Stimulated activated naive CD8-positive, alpha-beta T cell treated with anti-CD3 and anti-CD28 coated beads, Interleukin-15, Interleukin-2, amounts not matched to agents 100 U/mL and 50 U/mL, for 24 hours (primary cell): ENCODE measurements around the gene MED20.

Experiments used
- ATAC-seq: fragments of 150-1000 bp; cut with Tn5 transposase; one replicate; pipeline ENCODE4 v1.10.0; 2021
- DNase-seq: peaks from one replicate; pipeline ENCODE4 v3.0.0; 2021

The MED20 gene

DNA sequence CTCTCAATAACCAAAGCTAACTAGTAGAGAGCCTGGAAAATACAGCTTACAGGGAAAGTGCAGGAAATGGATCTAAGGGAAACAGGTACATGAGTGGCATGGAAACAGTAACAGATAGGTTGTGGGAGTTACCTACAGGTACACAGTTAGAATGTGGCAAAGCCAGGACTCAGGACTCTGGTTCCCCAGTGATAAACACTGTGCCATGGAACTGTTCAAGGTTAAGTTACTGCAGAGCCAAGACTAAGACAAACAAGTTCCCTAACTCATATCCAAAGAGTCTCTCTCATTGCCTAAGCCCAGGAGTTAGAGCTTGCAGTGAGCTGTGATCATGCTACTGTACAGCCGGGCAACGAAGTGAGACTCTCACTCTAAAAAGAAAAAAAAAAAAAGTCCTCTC, 6.6 kb downstream of the MED20 start:
- ATAC-seq: no peak
- DNase-seq: no peak

DNA sequence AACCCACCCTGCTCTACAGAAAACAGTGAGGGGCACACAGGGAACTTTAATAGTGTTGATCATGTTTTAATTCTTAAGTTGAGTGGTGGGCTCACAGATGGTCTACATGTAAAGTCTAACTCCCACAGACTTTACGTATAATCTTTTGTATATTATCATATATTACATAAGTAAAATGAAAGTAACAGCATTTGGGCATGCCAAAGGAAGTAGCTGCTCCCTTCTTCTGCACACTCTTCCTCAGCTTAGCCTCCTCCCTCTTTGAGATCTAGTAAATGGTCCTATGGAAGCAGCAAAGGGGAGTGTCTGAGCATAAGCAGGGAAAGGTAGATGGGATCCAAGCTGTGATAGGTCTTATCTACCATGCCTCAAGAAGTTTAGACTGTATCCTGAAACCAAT, 11.2 kb downstream of the MED20 start:
- no peak for DNase-seq
- ATAC-seq: no peak

GRCh38 chr6:41901882-41902519, 18.9 kb downstream of the MED20 start:
- no peak for ATAC-seq

DNA sequence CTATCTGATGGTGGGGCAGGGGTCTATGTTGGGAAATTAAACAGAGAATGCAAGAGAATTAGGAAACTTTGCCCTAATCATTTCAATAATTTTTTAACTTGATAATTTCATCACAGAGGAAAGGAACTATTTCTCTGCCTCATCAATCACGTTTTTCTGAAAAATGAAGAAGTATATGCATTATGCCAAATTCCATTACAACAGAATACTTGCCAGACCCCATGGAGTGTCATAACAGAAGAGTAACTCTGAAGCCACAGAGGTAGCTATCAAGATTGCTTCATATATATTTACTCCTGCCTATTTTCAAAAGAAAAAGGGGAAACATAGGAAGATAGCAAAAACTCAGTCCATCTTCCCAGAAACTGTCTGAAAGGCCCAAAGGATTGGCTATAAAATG, 20.1 kb downstream of the MED20 start:
- no peak for ATAC-seq
- DNase-seq: no peak

More at GRCh38 chr6:41901882-41902519, 18.9 kb downstream of the MED20 start:
- DNase-seq: peak; percentile 52

GRCh38 chr6:41896281-41896680, 24.7 kb downstream of the MED20 start:
- ATAC-seq: no peak
- DNase-seq: no peak

DNA sequence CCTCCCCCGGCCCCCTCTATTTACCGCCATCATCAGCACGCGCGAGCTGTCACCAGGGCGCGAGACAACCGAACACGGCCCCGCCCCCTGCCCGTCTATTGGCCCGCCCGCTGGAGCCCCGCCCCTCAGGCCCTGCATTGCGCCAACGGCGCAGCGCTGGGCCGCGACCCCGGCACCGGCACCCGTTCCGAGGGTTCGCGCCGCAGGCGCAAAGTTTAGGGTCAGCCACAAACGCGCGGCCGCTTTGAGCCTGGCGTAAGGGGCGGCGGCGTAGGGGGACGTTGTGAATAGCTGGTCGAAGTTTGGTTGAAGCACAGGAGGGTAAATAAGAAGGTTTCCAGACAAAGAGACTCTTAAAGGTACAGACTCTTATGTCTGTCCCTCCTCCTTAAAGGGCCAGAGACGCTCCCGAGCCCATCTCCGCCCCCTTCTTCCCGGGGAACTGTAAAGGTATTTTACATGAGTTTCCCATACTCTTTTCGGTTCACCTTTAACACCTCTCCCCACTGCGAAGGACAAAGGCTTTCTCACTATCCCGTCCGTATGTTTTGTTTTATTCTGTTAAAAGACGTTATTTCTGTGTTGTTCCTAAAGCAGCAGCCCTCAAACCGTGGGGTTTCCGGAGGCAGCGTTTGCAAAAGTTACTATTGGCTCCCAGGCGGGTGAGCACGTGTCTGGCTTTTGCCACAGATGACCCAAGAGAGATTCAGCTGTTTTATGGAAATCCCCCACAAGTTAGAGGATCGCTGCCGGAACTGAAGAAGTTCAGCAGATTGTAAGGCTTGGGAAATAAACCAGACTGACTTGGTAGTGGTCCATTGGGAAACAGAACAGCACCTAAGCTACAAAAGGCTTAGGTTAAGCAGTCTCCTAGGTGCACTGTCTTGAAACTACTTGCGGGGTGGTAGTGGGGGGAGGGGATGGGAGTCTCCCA, 25.4 kb downstream of the MED20 start, which contains the start of gene USP49:
Gene USP49, minus strand, starts transcription at position 76 of the 934 bp plus-strand sequence. CDS start 88,392 bp downstream, outside the sequence.
- ATAC-seq (peak; percentile 97), DNase-seq (peak; percentile 96)

- DNase-seq (peak; percentile 9), ATAC-seq (peak; percentile 15)
Measured at GRCh38 chr6:41894366-41895299, 26.3 kb downstream of the MED20 start.

- no peak for ATAC-seq
Measured at GRCh38 chr6:41892921-41893564, 27.9 kb downstream of the MED20 start.

GRCh38 chr6:41887331-41887751, 33.6 kb downstream of the MED20 start:
- DNase-seq (no peak), ATAC-seq (no peak)

More at GRCh38 chr6:41892921-41893564, 27.9 kb downstream of the MED20 start:
- DNase-seq: no peak

GRCh38 chr6:41885930-41886329, 35.0 kb downstream of the MED20 start:
- ATAC-seq (no peak), DNase-seq (no peak)

- ATAC-seq (no peak), DNase-seq (no peak)
Measured at GRCh38 chr6:41884957-41885356, 36.0 kb downstream of the MED20 start.

- ATAC-seq (no peak), DNase-seq (no peak)
Measured at GRCh38 chr6:41881506-41881905, 39.4 kb downstream of the MED20 start.

GRCh38 chr6:41878961-41879405, 42.0 kb downstream of the MED20 start:
- DNase-seq: no peak
- no peak for ATAC-seq

GRCh38 chr6:41878246-41878645, 42.7 kb downstream of the MED20 start:
- no peak for ATAC-seq

GRCh38 chr6:41877051-41877680, 43.8 kb downstream of the MED20 start:
- DNase-seq (no peak), ATAC-seq (no peak)

More at GRCh38 chr6:41878246-41878645, 42.7 kb downstream of the MED20 start:
- no peak for DNase-seq

- no peak for DNase-seq
Measured at GRCh38 chr6:41874741-41875140, 46.2 kb downstream of the MED20 start.

GRCh38 chr6:41872147-41872546, 48.8 kb downstream of the MED20 start:
- DNase-seq (no peak), ATAC-seq (no peak)

More at GRCh38 chr6:41874741-41875140, 46.2 kb downstream of the MED20 start:
- no peak for ATAC-seq

- DNase-seq (no peak), ATAC-seq (no peak)
Measured at GRCh38 chr6:41871691-41872090, 49.2 kb downstream of the MED20 start.

DNA sequence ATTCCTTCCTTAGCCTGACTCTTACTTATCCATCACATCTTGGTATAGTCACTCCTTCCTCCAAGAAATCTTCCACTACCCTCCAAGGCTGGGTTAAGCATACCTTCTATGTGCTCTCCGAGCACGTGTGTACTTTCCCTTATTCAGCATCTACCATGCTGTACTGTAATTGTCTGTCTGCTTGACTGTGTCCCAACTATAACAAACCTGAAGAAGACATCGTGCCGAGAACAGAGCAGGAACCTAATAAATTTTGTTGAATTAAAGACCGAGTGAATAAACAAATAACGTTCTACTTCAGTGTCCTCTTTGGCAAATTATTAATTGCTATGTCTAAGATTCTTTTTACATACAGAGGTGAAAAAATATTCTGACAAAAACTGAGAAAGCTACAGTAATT, 61.6 kb downstream of the MED20 start:
- DNase-seq (no peak), ATAC-seq (no peak)

- DNase-seq (no peak), ATAC-seq (no peak)
Measured at GRCh38 chr6:41858703-41859102, 62.2 kb downstream of the MED20 start.
